ENCODE data around the gene ABCG8.

- TF ChIP-seq POLR2AphosphoS5 (IDR thresholded peaks at IDR 0.05; ENCODE audit: borderline replicate concordance, low read depth, low read length) = no peak
- TF ChIP-seq EZH2 (IDR thresholded peaks at IDR 0.05) = no peak
Observed at GRCh38 chr2:43846140-43846793, 7.5 kb downstream of the ABCG8 start.
